ENCODE data around the gene LIPI.
"Not testable (repeated sequence)": the region's sequence is repeated elsewhere in the genome, so short reads cannot be mapped to it uniquely, and the experiment has no call there.

LIPI gene

GRCh38 chr21:14097881-14098499, 112.8 kb downstream of the LIPI start:
- TF ChIP-seq CTCF (IDR thresholded peaks at IDR 0.05; ENCODE audit: insufficient read depth, missing control alignments), result no peak
- FAIRE-seq, result no peak

GRCh38 chr21:14096577-14096976, 114.2 kb downstream of the LIPI start:
- FAIRE-seq (no peak), DNase-seq (ENCODE audit: insufficient read length, low spot score) (no peak)

More at GRCh38 chr21:14097881-14098499, 112.8 kb downstream of the LIPI start:
- no peak for DNase-seq (ENCODE audit: insufficient read length, low spot score)

GRCh38 chr21:14096172-14096571, 114.6 kb downstream of the LIPI start:
- no peak for DNase-seq (ENCODE audit: insufficient read length, low spot score)
- no peak for TF ChIP-seq CTCF (IDR thresholded peaks at IDR 0.05; ENCODE audit: insufficient read depth, missing control alignments)
- no peak for FAIRE-seq

More at GRCh38 chr21:14096577-14096976, 114.2 kb downstream of the LIPI start:
- no peak for TF ChIP-seq CTCF (IDR thresholded peaks at IDR 0.05; ENCODE audit: insufficient read depth, missing control alignments)

- FAIRE-seq (no peak), DNase-seq (ENCODE audit: insufficient read length, low spot score) (no peak)
- no peak for TF ChIP-seq CTCF (IDR thresholded peaks at IDR 0.05; ENCODE audit: insufficient read depth, missing control alignments)
These were observed 115.7 kb downstream of the LIPI start for GRCh38 chr21:14095056-14095455.

DNA sequence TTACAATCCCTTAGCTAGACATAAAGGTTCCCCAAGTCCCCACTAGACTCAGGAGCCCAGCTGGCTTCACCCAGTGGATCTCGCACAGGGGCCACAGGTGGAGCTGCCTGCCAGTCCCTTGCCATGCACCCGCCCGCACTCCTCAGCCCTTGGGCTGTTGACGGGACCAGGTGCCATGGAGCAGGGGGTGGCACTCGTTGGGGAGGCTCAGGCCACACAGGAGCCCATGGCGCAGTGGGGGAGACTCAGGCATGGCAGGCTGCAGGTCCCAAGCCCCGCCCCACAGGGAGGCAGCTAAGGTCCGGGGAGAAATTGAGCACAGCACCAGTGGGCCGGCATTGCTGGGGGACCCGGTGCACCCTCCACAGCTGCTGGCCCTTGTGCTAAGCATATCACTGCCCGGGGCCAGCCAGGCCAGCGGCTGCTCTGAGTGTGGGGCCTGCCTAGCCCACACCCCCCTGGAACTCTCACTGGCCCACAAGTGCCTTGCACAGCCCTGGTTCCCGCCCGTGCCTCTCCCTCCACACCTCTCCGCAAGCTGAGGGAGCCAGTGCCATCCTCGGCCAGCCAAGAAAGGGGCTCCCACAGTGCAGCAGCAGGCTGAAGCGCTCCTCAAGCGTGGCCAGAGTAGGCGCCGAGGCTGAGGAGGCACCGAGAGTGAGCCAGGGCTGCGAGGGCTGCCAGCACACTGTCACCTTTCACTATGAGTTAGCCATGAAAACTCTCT, 117.8 kb downstream of the LIPI start:
- TF ChIP-seq CTCF (IDR thresholded peaks at IDR 0.05; ENCODE audit: insufficient read depth, missing control alignments), result no peak
- FAIRE-seq, result no peak
- no peak for DNase-seq (ENCODE audit: insufficient read length, low spot score)

DNA sequence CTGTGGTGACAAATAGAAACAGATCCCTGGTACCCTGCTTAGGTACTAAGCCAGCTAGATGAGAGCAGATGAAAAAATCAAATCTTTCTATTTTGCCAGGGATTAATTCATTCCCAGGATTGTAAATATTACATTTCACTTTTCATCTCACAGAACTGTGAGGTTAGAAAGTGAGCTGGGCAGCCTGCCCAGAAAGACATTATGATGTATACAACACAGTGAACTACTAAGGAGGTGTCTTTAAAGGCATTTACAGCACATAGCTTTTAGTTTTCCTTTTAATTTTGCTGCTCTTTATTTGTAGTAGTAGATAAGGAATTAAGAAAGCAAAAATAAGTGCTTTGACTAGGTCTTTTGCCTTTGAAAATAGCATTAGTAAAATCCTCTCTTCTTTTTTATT, 120.6 kb downstream of the LIPI start:
- not testable (repeated sequence) for FAIRE-seq; DNase-seq (ENCODE audit: insufficient read length, low spot score)

DNA sequence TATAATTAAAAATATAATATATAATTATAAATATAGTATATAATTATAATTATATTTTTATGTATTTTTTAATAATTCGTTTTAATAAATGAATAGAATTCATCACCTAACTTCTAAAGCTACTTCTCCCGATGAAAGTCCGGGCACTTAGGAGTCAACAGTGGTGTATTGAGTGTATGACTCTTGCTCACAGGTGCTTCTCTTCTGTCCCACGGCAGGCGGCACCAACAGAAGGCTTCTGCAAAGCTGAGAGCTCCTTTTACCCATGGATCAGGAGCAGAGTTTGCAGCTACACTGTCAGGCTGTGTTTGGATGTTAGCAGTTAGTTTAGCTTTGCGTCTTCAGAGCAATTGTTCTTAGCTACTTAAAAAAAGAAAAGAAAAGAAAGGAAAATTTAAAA, 122.4 kb downstream of the LIPI start:
- FAIRE-seq, result no peak
- no peak for TF ChIP-seq CTCF (IDR thresholded peaks at IDR 0.05; ENCODE audit: insufficient read depth, missing control alignments)
- no peak for DNase-seq (ENCODE audit: insufficient read length, low spot score)

Data from D721Med (cell line).